K562 treated with DMSO at 1 percent for 24 hours (cell line): ENCODE measurements around the gene CNTNAP1. TPM values are rescaled to one million over a fixed set of nuclear protein-coding genes. Genes with fewer than 3 reads are reported as not detected.

Experiments
- total RNA-seq: library from RNA; unstranded; fragments of 300-600 nt; gene quantifications from 2 replicates; pipeline ENCODE4 v1.2.3, GENCODE V29; 2022; ENCODE audit warnings: low read depth; ENCODE audit not compliant: insufficient read depth

Gene CNTNAP1
- total RNA-seq = 3.1 TPM in 2 replicates

DNA sequence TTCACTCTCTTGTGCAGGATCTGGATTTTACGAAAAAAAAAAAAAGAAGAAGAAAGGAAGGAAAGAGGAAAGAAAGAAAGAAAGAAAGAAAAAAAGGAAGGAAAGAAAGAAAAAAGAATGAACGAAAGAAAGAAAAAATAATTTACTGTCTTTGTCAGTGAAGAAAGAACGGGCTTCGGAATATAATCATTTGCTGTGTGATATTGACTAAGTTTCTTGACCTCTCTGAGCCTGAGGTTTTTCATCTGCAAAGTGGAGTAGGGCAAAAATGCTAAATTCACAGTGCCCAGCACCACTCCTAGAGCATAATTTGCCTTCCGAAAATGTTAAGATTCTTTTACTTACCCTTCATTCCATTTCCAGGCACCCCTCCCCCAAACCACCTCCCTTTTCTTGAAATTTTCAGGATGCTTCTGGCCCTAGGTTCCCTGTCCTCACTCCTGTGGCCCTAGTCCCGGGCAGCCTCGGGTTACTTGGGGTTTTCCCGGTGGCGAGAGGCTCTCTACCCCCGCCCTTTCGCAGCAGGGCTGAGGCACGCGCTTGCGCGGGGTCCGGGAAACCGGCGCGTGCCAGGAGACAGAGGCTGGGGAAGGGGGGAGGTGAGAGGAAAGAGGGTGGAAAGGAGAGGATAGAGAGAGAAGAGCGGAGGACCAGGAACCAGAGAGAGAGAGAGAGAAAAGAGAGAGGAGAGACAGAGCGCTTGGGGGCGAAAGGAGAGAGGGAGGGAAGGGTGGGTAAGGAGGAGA lies at the start of gene CNTNAP1:
TSS of gene CNTNAP1 (plus strand) at position 556 of the 746 bp plus-strand sequence. CDS start 299 bp downstream, outside the sequence.

DNA sequence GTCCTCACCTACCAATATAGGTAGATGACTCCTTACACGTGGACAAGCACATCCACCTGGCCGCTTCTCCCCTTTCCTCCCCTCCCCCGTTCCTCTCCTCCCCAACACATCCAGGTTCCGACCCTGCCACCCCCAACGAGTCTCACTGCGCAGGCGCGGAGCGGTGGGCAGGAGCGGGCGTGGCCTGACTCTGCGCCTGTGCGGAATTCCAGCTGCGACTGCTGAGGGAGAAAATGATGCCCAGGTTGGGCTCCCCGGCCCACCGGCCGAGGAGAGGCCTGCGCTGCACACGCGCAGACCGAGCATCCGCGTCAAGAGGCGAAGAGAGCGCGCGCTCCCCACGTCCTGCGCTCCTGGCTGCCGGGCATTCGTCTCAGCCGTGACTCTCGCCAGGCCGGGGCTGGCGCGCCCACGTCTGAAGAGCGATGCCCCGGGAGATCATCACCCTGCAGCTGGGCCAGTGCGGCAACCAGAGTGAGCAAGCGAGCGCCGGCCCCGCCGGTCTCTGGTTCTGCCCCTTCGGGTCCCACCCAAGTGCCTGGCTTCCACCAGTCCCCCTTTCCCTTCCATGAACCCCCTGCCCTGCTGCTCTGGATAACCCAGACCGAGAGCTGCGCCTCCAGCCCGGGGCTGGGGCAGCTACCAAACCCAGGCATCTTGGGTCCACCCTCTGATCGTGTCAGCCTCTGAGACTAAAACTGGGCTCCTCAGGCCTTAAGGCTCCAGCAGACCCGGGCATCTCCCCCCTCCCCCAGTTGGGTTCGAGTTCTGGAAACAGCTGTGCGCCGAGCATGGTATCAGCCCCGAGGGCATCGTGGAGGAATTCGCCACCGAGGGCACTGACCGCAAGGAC lies 23.0 kb upstream of the CNTNAP1 start, which contains the start of gene TUBG2:
TSS of gene TUBG2 (plus strand) at position 206 of the 853 bp plus-strand sequence. CDS start at position 426, 220 bp downstream.

DNA sequence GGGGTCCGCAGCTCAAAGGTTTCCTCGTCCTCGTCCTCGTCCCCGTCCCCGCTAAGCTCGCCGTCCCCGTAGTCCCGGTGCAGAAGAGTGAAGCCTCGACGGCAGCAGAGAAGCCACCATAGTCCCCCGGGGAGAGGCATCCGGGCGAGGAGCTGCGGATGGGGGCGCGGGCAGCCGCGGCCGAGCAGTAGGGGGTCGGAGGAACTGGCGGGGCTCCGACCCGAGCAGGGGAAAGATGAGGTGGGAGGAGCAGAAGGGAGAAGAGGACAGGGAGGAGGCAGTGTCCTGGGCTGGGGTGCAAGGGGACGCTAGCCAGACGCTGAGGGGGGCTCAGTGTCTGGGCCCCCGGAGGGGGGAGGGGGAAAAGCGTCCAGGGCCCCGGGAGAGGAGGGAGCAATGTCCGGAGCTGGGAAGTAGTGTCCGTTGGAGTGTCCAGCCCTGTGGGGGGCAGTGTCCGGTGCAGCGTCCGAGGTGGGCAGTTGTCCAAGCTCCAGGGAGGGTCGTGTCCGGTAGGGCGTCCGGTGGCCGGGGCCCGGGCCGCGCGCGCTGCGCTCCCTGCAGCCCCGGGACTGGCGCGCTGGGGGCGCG lies 5.8 kb upstream of the CNTNAP1 start, which contains the start of gene PLEKHH3:
TSS of gene PLEKHH3 (minus strand) at position 571 of the 588 bp plus-strand sequence. CDS start at position 140, 431 bp downstream.

DNA sequence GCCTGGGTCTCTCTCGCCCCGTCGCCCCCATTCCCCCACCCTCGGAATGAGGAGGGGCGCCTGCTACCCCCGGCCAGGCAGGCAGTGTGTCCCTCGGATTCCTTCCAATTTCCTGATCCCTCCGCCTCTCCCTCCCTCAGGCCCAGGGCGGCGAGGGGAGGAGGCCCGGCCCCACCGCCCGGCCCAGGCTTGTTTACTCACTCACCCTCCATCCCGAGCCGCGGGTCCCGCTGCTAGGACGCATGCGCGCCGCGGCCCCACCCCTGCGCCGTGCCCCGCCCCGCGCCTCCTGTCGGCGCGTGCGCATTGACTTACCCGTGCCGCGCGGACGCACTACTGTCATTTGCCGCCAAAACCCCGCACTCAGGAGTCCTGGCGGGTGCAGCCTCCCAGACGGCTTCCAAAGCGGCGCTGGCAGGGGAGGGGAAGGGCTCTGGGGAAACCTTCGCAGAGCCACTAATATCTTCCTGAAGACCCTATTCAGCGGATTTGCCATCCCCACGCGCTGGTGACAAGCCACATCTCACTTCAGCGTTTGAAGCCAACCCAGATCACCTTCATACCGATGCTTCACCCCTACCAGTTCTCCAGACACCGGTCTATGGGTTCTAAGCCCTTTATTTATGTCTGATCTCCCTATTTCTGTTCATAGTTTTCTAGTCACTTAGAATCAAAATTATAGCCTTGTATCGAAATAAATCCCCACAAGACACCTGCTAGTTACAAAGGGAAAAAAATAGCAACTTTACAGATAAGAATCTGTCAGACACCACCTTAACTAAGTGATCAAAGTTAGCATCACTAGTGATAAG lies 62.7 kb downstream of the CNTNAP1 start, which contains the start of gene EZH1:
TSS of gene EZH1 (minus strand) at position 235 of the 812 bp plus-strand sequence. CDS start 16,099 bp downstream, outside the sequence.

Other genes with a start within 250 kb of the CNTNAP1 start
- gene ATP6V0A1, start 223.7 kb upstream of the CNTNAP1 start, total RNA-seq = 64.8 and 65.7 TPM in 2 replicates
- gene NAGLU, start 146.3 kb upstream of the CNTNAP1 start, total RNA-seq = 23.6 and 24.1 TPM in 2 replicates
- 7.3 and 15.9 TPM in 2 replicates for gene HSD17B1, start 129.6 kb upstream of the CNTNAP1 start, total RNA-seq
- 129 and 133 TPM in 2 replicates for gene COASY, start 120.4 kb upstream of the CNTNAP1 start, total RNA-seq
- 40.3 and 43.2 TPM in 2 replicates for gene MLX, start 115.4 kb upstream of the CNTNAP1 start, total RNA-seq
- gene PSMC3IP, start 104.8 kb upstream of the CNTNAP1 start, total RNA-seq = 45.6 and 52.2 TPM in 2 replicates
- gene RETREG3, start 73.2 kb upstream of the CNTNAP1 start, total RNA-seq = 25.5 and 26.8 TPM in 2 replicates
- 193 and 202 TPM in 2 replicates for gene TUBG1, start 72.8 kb upstream of the CNTNAP1 start, total RNA-seq
- not detected in 2 replicates for gene TUBG2, start 23.2 kb upstream of the CNTNAP1 start, total RNA-seq
- 60.2 and 68.6 TPM in 2 replicates for gene PLEKHH3, start 5.5 kb upstream of the CNTNAP1 start, total RNA-seq
- gene CCR10, start 688 bp upstream of the CNTNAP1 start, total RNA-seq = 14.6 and 19.4 TPM in 2 replicates
- gene EZH1, start 62.5 kb downstream of the CNTNAP1 start, total RNA-seq = 16.8 and 17.2 TPM in 2 replicates
- not detected in 2 replicates for gene RAMP2, start 78.7 kb downstream of the CNTNAP1 start, total RNA-seq
- 155 and 161 TPM in 2 replicates for gene VPS25, start 90.9 kb downstream of the CNTNAP1 start, total RNA-seq
- gene WNK4, start 98.1 kb downstream of the CNTNAP1 start, total RNA-seq = 6.2 and 6.8 TPM in 2 replicates
- gene COA3, start 116.2 kb downstream of the CNTNAP1 start, total RNA-seq = 66.2 and 80.9 TPM in 2 replicates
- 0.37 and 0.80 TPM in 2 replicates for gene CNTD1, start 116.3 kb downstream of the CNTNAP1 start, total RNA-seq
- gene BECN1, start 141.8 kb downstream of the CNTNAP1 start, total RNA-seq = 39.2 and 41.3 TPM in 2 replicates
- gene PSME3, start 150.9 kb downstream of the CNTNAP1 start, total RNA-seq = 115 and 117 TPM in 2 replicates
- gene AOC2, start 162.0 kb downstream of the CNTNAP1 start, total RNA-seq = 2.2 and 2.9 TPM in 2 replicates
- gene AOC3, start 168.7 kb downstream of the CNTNAP1 start, total RNA-seq = 1.7 and 2.0 TPM in 2 replicates
- gene G6PC1, start 218.3 kb downstream of the CNTNAP1 start, total RNA-seq = not detected in 2 replicates